Measurements from ENCODE around the gene TMPRSS12. TPM values are rescaled to one million over a fixed set of nuclear protein-coding genes. Genes with fewer than 3 reads are reported as not detected.
"Not testable (repeated sequence)": the region's sequence is repeated elsewhere in the genome, so short reads cannot be mapped to it uniquely, and the experiment has no call there.

TMPRSS12 gene
- total and polyA plus RNA-seq, 9 of the 15 experiments (the other 6 are each of a cell fraction or from before 2014, with no cell fraction given): 0.04 TPM; not detected in 8

GRCh38 chr12:50865266-50865665, 22.5 kb downstream of the TMPRSS12 start (continued):
- TF ChIP-seq ZNF436 (CRISPR knock-in tag; IDR thresholded peaks at IDR 0.05): no peak
- TF ChIP-seq HDGF (IDR thresholded peaks at IDR 0.05): no peak
- TF ChIP-seq ZNF134 (CRISPR knock-in tag; conservative IDR thresholded peaks at IDR 0.05): no peak
- TF ChIP-seq VEZF1 (CRISPR knock-in tag; IDR thresholded peaks at IDR 0.05): no peak
- no peak for TF ChIP-seq STAT5A (IDR thresholded peaks at IDR 0.05; ENCODE audit: borderline replicate concordance, low read length)
- TF ChIP-seq SIX5 (IDR thresholded peaks at IDR 0.05; ENCODE audit: borderline replicate concordance in 1 of 2, insufficient read depth in 1 of 2, low read depth in 1 of 2, low read length in 2 of 2): no peak
- no peak for TF ChIP-seq SMARCB1 (IDR thresholded peaks at IDR 0.05; ENCODE audit: insufficient read length, low read depth)
- no peak for TF ChIP-seq ZNF41 (CRISPR knock-in tag; conservative IDR thresholded peaks at IDR 0.05)
- no peak for TF ChIP-seq ZNF140 (CRISPR knock-in tag; IDR thresholded peaks at IDR 0.05)
- TF ChIP-seq BCL6 (CRISPR knock-in tag; IDR thresholded peaks at IDR 0.05): no peak
- TF ChIP-seq MEIS2 (IDR thresholded peaks at IDR 0.05; ENCODE audit: partially characterized antibody): no peak
- no peak for TF ChIP-seq RFX1 (IDR thresholded peaks at IDR 0.05)
- TF ChIP-seq ETV5 (CRISPR knock-in tag; IDR thresholded peaks at IDR 0.05; ENCODE audit: low read depth): no peak
- no peak for TF ChIP-seq ZC3H11A (IDR thresholded peaks at IDR 0.05; ENCODE audit: low read depth, low read length)
- TF ChIP-seq BCOR (IDR thresholded peaks at IDR 0.05): 0 out of 2 replicates have a peak, but pooled peaks have one; percentile 50

- H2AFZ ChIP-seq (ENCODE audit: low read depth, low read length); H3K4me3 ChIP-seq; H3K9me1 ChIP-seq (ENCODE audit: control insufficient read depth, insufficient read depth, low read length); in situ Hi-C loops (cut with MboI); CTCF ChIA-PET (ENCODE audit: low intra/inter-chr PET ratio); ATAC-seq; H3K4me2 ChIP-seq (ENCODE audit: insufficient read depth, low read length); FAIRE-seq; DNase-seq (ENCODE audit: extremely low read depth in 1 of 4, low spot score in 3 of 4); BruUV-seq (replicated peaks); H3K9me3 ChIP-seq (replicated peaks; ENCODE audit: control insufficient read depth, insufficient read depth, low read depth, low read length); H3K36me3 ChIP-seq (ENCODE audit: control insufficient read depth, insufficient read depth, low read length); POLR2A ChIA-PET; H3K9ac ChIP-seq (ENCODE audit: insufficient read depth in 1 of 2, low read depth in 2 of 2, low read length in 2 of 2); intact Hi-C loops (cut with micrococcal nuclease); H3K27me3 ChIP-seq (ENCODE audit: control insufficient read depth in 2 of 2, insufficient read depth in 2 of 2, low read length in 2 of 2); H3K27ac ChIP-seq (ENCODE audit: extremely low read depth, low read depth, low read length); H3K4me1 ChIP-seq (replicated peaks in 1 of 2; ENCODE audit: control insufficient read depth in 2 of 2, insufficient read depth in 2 of 2, low read length in 2 of 2); H4K20me1 ChIP-seq (replicated peaks; ENCODE audit: control insufficient read depth, insufficient read depth, low read length); H3K79me2 ChIP-seq (ENCODE audit: control insufficient read depth, insufficient read depth, low read length): not testable (repeated sequence)
- WGBS (ENCODE audit: insufficient coverage, low coverage, missing lambda C conversion rate): 6% methylated on average over 2 of the region's 2 CpGs
Measured at GRCh38 chr12:50868881-50869280, 26.2 kb downstream of the TMPRSS12 start.
